ENCODE measurements around the gene TMTC2.

- TF ChIP-seq ZNF366 (tag by site-specific recombination; conservative IDR thresholded peaks at IDR 0.05): no peak
- TF ChIP-seq ZNF704 (tag by site-specific recombination; IDR thresholded peaks at IDR 0.05): no peak
- no peak for TF ChIP-seq CTCF (tag by site-specific recombination; IDR thresholded peaks at IDR 0.05)
- no peak for TF ChIP-seq ZNF37A (tag by site-specific recombination; IDR thresholded peaks at IDR 0.05)
- TF ChIP-seq YY1 (tag by site-specific recombination; IDR thresholded peaks at IDR 0.05): no peak
- no peak for TF ChIP-seq BCL11A (tag by site-specific recombination; IDR thresholded peaks at IDR 0.05; ENCODE audit: low read depth)
- no peak for TF ChIP-seq ZNF292 (tag by site-specific recombination; IDR thresholded peaks at IDR 0.05; ENCODE audit: borderline replicate concordance, low read depth)
- no peak for TF ChIP-seq ELK4 (IDR thresholded peaks at IDR 0.05; ENCODE audit: borderline replicate concordance, low read depth, low read length)
- no peak for TF ChIP-seq ZNF324 (tag by site-specific recombination; IDR thresholded peaks at IDR 0.05)
Observed at GRCh38 chr12:82926630-82927029, 239.9 kb downstream of the TMTC2 start.
